ENCODE results near the gene DCDC2B.

- TF ChIP-seq POLR2A (IDR thresholded peaks at IDR 0.05) (no peak), CTCF (IDR thresholded peaks at IDR 0.05 in 8 of 11, conservative IDR thresholded peaks at IDR 0.05 in 3 of 11) (no peak), POLR2AphosphoS5 (IDR thresholded peaks at IDR 0.05) (no peak)
These were observed 54.9 kb downstream of the DCDC2B start for GRCh38 chr1:32263744-32264143.
